Hepatocyte (in vitro differentiated cells): Measurements from ENCODE around the gene EFCAB6. TPM values are rescaled to one million over a fixed set of nuclear protein-coding genes. Genes with fewer than 3 reads are reported as not detected.

Experiments used
- DNase-seq: peaks from one replicate; pipeline ENCODE4 v3.0.0-alpha.2; 2016; ENCODE audit warnings: low spot score
- H2AFZ ChIP-seq: fragments of 200-600 bp; sonication (generic); 2 replicates; pipeline ENCODE4 v1.6.0; 2016; ENCODE audit warnings: antibody characterized with exemption, mild to moderate bottlenecking
- H3K27ac ChIP-seq: fragments of 200-600 bp; sonication (generic); 2 replicates; pipeline ENCODE4 v1.5.1; 2016; ENCODE audit warnings: mild to moderate bottlenecking
- H3K27me3 ChIP-seq: fragments of 200-600 bp; sonication (generic); 2 replicates; pipeline ENCODE4 v1.6.1; 2016
- H3K36me3 ChIP-seq: fragments of 200-600 bp; sonication (generic); replicated peaks from 2 replicates; pipeline ENCODE4 v1.5.1; 2016; ENCODE audit warnings: low read depth; ENCODE audit not compliant: insufficient read depth
- H3K4me1 ChIP-seq: fragments of 200-600 bp; sonication (generic); 2 replicates; pipeline ENCODE4 v1.5.1; 2016; ENCODE audit warnings: mild to moderate bottlenecking, moderate library complexity; ENCODE audit not compliant: insufficient read depth
- H3K4me2 ChIP-seq: fragments of 200-600 bp; sonication (generic); 2 replicates; pipeline ENCODE4 v1.6.0; 2016
- H3K4me3 ChIP-seq: fragments of 200-600 bp; sonication (generic); 2 replicates; pipeline ENCODE4 v1.5.1; 2016; ENCODE audit warnings: mild to moderate bottlenecking
- H3K79me2 ChIP-seq: fragments of 200-600 bp; sonication (generic); 2 replicates; pipeline ENCODE4 v1.6.0; 2017; ENCODE audit warnings: mild to moderate bottlenecking
- H3K9me2 ChIP-seq: fragments of 200-600 bp; sonication (generic); replicated peaks from 2 replicates; pipeline ENCODE4 v1.6.0; 2017; ENCODE audit warnings: mild to moderate bottlenecking; ENCODE audit not compliant: insufficient read depth
- H3K9me3 ChIP-seq: fragments of 200-600 bp; sonication (generic); 2 replicates; pipeline ENCODE4 v1.5.1; 2016; ENCODE audit warnings: low read depth, mild to moderate bottlenecking
- H4K20me1 ChIP-seq: fragments of 200-600 bp; sonication (generic); 2 replicates; pipeline ENCODE4 v1.6.0; 2016; ENCODE audit warnings: mild to moderate bottlenecking; ENCODE audit not compliant: insufficient read depth, poor library complexity, severe bottlenecking
- EZH2 ChIP-seq: fragments of 200-600 bp; sonication (generic); IDR thresholded peaks from 2 replicates; pipeline ENCODE4 v1.6.1; 2016; ENCODE audit warnings: antibody characterized with exemption, mild to moderate bottlenecking, borderline replicate concordance
- EZH2phosphoT487 ChIP-seq: fragments of 200-600 bp; sonication (generic); IDR thresholded peaks from one replicate; pipeline ENCODE4 v1.6.1; 2018; ENCODE audit warnings: antibody characterized with exemption, mild to moderate bottlenecking, low read depth, moderate library complexity; ENCODE audit not compliant: unreplicated experiment, severe bottlenecking
- WGBS: methylation state at CpG from one replicate; pipeline ENCODE4 v1.1.6; 2016; ENCODE audit warnings: low lambda C conversion rate; ENCODE audit errors: missing lambda C conversion rate; 5-methylcytosine and 5-hydroxymethylcytosine counted together
- polyA plus RNA-seq: library from polyadenylated mRNA; unstranded; fragments of >200 nt; fragmentation: Nextera tagmentation; extraction: Ambion mirVana; gene quantifications from 2 replicates; pipeline ENCODE4 v1.2.1, GENCODE V29; 2016
- total RNA-seq: library from RNA; depleted of rRNA; stranded (reverse); fragments of >200 nt; gene quantifications from 2 replicates; pipeline ENCODE4 v1.2.3, GENCODE V29; 2014
- TF ChIP-seq, protein P1 (sequence below): fragments of 200-600 bp; sonication (generic); IDR thresholded peaks from 2 replicates; pipeline ENCODE4 v1.5.1; 2016; ENCODE audit warnings: antibody characterized with exemption, mild to moderate bottlenecking; ENCODE audit not compliant: poor library complexity

Gene EFCAB6
- total and polyA plus RNA-seq, 2 experiments from 2014 or later = 0.59 to 2.1 TPM

DNA sequence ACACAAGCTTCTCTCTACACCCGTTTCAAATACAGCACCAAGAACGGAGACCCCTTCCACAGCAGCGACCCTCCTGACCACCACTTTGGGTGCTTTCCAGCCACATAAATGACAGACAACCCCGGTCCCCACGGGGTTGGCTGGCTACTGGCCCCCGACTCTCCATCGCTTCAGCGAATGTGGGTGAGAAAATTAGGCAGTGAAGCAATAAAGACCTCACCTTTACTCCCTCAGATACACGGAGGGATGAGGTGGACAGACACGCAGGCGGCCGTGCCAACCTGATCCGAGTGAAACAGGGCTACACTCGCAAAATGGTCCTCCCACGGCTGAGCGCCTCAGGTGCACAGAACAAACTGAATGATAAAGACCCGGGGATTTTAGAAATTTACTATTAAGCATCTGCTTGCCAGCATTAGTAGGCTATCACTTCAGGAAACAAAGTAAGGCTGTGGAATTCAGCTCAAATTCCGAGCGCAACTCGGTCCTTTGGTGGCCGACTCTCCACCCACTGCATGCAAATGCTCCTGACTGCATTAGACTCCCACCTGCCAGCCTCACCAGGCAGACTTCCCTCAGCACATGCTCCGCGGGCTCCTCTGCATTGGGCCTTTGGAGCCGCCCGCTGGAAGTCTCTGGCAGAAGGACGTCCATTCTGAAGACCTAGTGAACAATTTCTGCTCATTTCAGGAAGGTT is 12.8 kb upstream of the EFCAB6 start:
- Histone ChIP-seq H3K27me3 (no peaks in the 10 kb centered on the region), H3K4me1 (peaks cover 8% of the 10 kb centered on the region), H3K4me2 (no peak overlapping the region), H3K79me2 (no peaks in the 10 kb centered on the region), H3K4me3 (no peak overlapping the region), H3K27ac (no peak overlapping the region), H3K9me2 (no peaks in the 10 kb centered on the region), H2AFZ (no peak overlapping the region), H3K36me3 (no peaks in the 10 kb centered on the region), H4K20me1 (no peaks in the 10 kb centered on the region), H3K9me3 (no peaks in the 10 kb centered on the region)
- peak; percentile 3 for DNase-seq
- TF ChIP-seq EZH2 = no peak
- TF ChIP-seq, protein P1, sequence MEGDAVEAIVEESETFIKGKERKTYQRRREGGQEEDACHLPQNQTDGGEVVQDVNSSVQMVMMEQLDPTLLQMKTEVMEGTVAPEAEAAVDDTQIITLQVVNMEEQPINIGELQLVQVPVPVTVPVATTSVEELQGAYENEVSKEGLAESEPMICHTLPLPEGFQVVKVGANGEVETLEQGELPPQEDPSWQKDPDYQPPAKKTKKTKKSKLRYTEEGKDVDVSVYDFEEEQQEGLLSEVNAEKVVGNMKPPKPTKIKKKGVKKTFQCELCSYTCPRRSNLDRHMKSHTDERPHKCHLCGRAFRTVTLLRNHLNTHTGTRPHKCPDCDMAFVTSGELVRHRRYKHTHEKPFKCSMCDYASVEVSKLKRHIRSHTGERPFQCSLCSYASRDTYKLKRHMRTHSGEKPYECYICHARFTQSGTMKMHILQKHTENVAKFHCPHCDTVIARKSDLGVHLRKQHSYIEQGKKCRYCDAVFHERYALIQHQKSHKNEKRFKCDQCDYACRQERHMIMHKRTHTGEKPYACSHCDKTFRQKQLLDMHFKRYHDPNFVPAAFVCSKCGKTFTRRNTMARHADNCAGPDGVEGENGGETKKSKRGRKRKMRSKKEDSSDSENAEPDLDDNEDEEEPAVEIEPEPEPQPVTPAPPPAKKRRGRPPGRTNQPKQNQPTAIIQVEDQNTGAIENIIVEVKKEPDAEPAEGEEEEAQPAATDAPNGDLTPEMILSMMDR = no peak
- 90% methylated on average over 26 of the region's 26 CpGs for whole genome bisulfite sequencing

DNA sequence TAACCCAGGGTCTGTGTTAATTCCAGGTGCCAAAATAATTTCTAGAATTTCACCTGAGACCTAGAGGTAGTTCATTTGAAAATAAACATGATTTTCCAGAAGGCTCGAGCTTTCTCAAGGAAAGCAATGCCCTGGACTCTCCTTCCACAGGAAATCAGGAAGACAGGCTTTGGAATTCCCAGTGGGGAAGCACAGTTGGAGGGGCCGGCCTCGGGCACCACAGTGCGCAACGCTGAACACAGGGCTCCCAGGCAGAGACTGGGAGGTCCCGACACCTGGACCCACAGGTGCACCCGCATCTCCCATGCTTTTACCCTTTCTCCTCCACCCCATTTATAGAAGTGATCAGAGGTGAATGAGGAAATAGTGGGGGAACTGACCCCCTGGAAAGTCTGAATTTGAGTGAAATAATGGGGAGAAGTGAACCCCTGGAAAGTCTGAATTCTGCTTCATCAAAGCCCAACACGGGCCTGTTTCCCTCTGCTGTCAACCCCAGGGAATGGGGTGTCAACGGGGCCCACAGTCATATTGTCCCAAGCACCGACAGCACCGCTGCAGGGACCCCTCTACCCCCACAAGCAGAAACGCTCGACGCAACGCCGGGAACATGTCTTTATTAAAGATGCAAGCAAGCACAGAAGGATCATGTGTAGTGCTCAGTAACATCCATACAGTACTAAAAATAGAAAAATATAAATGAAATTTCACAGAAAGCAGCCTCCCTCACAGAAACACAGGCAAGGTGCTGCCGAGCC is 12.0 kb upstream of the EFCAB6 start:
- Histone ChIP-seq H3K4me2 (peak overlapping the region; percentile 37), H3K9me2 (no peaks in the 10 kb centered on the region), H4K20me1 (no peaks in the 10 kb centered on the region), H3K27me3 (no peaks in the 10 kb centered on the region), H2AFZ (no peak overlapping the region), H3K79me2 (no peaks in the 10 kb centered on the region), H3K4me3 (no peak overlapping the region), H3K9me3 (no peaks in the 10 kb centered on the region), H3K4me1 (peaks cover 8% of the 10 kb centered on the region), H3K27ac (peak overlapping the region; percentile 61), H3K36me3 (no peaks in the 10 kb centered on the region)
- DNase-seq = peak; percentile 2
- WGBS = 84% methylated on average over 17 of the region's 17 CpGs
- TF ChIP-seq EZH2 (no peak), EZH2phosphoT487 (no peak)
- TF ChIP-seq, protein P1 = no peak

DNA sequence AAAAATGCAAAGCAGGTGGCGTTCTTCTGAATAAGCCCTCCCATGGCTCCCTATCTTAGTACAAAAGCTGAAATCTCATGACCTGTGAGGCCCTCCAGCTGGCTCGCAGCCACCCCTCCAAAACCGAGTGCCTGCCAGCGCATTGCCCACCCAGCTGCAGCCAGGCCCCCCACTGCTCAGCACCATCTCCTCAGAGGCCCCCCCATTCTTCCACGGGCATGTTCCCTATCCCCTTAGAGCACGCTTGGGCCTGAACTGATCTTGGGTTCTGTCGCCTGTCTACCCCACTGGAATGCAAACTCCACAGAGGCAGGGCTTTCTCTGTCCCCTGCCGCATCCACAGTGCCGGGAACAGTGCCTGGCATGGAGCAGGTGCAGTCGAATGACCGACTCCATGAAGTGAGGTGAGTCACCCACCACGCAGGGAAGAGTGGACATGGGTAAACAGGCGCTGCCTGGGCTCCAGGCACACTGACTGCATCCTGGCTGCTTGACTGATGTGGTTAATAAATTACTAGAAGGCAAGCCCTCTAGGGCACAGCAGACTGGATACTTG is 11.3 kb upstream of the EFCAB6 start:
- H3K9me3 ChIP-seq = no peaks in the 10 kb centered on the region
- H3K79me2 ChIP-seq = no peaks in the 10 kb centered on the region
- H3K27me3 ChIP-seq = no peaks in the 10 kb centered on the region
- peak; percentile 83 for DNase-seq
- H4K20me1 ChIP-seq = no peaks in the 10 kb centered on the region
- no peaks in the 10 kb centered on the region for H3K9me2 ChIP-seq
- WGBS = 56% methylated on average over 13 of the region's 13 CpGs
- TF ChIP-seq EZH2phosphoT487 = no peak
- no peaks in the 10 kb centered on the region for H3K36me3 ChIP-seq
- no peak overlapping the region for H2AFZ ChIP-seq
- peak overlapping the region; percentile 61 for H3K27ac ChIP-seq
- H3K4me1 ChIP-seq = peaks cover 8% of the 10 kb centered on the region
- peak overlapping the region; percentile 37 for H3K4me2 ChIP-seq
- H3K4me3 ChIP-seq = no peak overlapping the region
